HEK293 (cell line): ENCODE results near the gene ARHGAP4.

ENCODE experiments used
- CTCF ChIA-PET: fragments of 350-600 bp; formaldehyde crosslinking; extraction: SDS; loops from one replicate; lab custom pipeline; 2021; ENCODE audit warnings: antibody characterized with exemption; lab: Yijun Ruan, JAX
- POLR2A ChIA-PET: fragments of 300-600 bp; formaldehyde crosslinking; extraction: SDS; loops from one replicate; lab custom pipeline; 2020; ENCODE audit warnings: antibody characterized with exemption, inconsistent platforms; lab: Yijun Ruan, JAX
- H3K27ac ChIP-seq: fragments of 200-500 bp; sonication (Bioruptor generic); 2 replicates; pipeline ENCODE4 v1.5.1; 2014; ENCODE audit warnings: low read depth, low read length, control low read depth, inconsistent platforms; ENCODE audit errors: extremely low read depth
- H3K36me3 ChIP-seq, 2 experiments: fragments of 200-500 bp in 1 of 2; sonication (Bioruptor generic) in 1 of 2; 1 replicate in 1 of 2; 2 replicates in 1 of 2; pipeline ENCODE4 v1.5.1; 2014 to 2017; ENCODE audit warnings: inconsistent platforms in 2 of 2, low read length in 2 of 2; ENCODE audit not compliant: control insufficient read depth in 2 of 2, insufficient read depth in 1 of 2
- H3K4me1 ChIP-seq: fragments of 200-500 bp; sonication (Bioruptor generic); 2 replicates; pipeline ENCODE4 v1.5.1; 2014; ENCODE audit warnings: mild to moderate bottlenecking, low read length, inconsistent platforms; ENCODE audit not compliant: control insufficient read depth, insufficient read depth
- H3K4me3 ChIP-seq: 2 replicates; pipeline ENCODE4 v1.5.1; 2011; ENCODE audit warnings: low read depth, mild to moderate bottlenecking, control low read depth, low read length, moderate library complexity
- H3K9me3 ChIP-seq: fragments of 200-500 bp; sonication (Bioruptor generic); 2 replicates; pipeline ENCODE4 v1.5.1; 2014; ENCODE audit warnings: low read depth, low read length, inconsistent platforms; ENCODE audit not compliant: control insufficient read depth, insufficient read depth
- GLI4 ChIP-seq: fragments of 450-650 bp; formaldehyde crosslinking; IDR thresholded peaks from 2 replicates; pipeline ENCODE4 v1.5.1; 2016; ENCODE audit warnings: missing biosample characterization, missing genetic modification characterization
- TCF7L2 ChIP-seq: IDR thresholded peaks from 2 replicates; pipeline ENCODE4 v1.6.1; 2011; ENCODE audit warnings: low read depth, mild to moderate bottlenecking, inconsistent platforms, low read length, moderate library complexity, borderline replicate concordance
- ZBTB7A ChIP-seq: fragments of 450-650 bp; formaldehyde crosslinking; IDR thresholded peaks from 2 replicates; pipeline ENCODE4 v1.5.1; 2016; ENCODE audit warnings: low read depth, missing biosample characterization, missing genetic modification characterization
- ZNF221 ChIP-seq: fragments of 450-650 bp; formaldehyde crosslinking; IDR thresholded peaks from 2 replicates; pipeline ENCODE4 v1.5.1; 2017; ENCODE audit warnings: missing biosample characterization, missing genetic modification characterization, borderline replicate concordance
- ZNF248 ChIP-seq: fragments of 450-650 bp; formaldehyde crosslinking; IDR thresholded peaks from 2 replicates; pipeline ENCODE4 v1.5.1; 2017; ENCODE audit warnings: missing biosample characterization, missing genetic modification characterization
- ZNF37A ChIP-seq: fragments of 450-650 bp; IDR thresholded peaks from 2 replicates; pipeline ENCODE4 v1.5.1; 2018; ENCODE audit warnings: missing biosample characterization, missing genetic modification characterization
- ZNF426 ChIP-seq: fragments of 450-650 bp; formaldehyde crosslinking; IDR thresholded peaks from 2 replicates; pipeline ENCODE4 v1.5.1; 2017; ENCODE audit warnings: missing biosample characterization, missing genetic modification characterization, mild to moderate bottlenecking, inconsistent platforms, moderate library complexity
- ZNF48 ChIP-seq: fragments of 450-650 bp; formaldehyde crosslinking; IDR thresholded peaks from 2 replicates; pipeline ENCODE4 v1.5.1; 2016; ENCODE audit warnings: missing biosample characterization, missing genetic modification characterization
- ZNF624 ChIP-seq: fragments of 450-650 bp; formaldehyde crosslinking; IDR thresholded peaks from 2 replicates; pipeline ENCODE4 v1.5.1; 2017; ENCODE audit warnings: missing biosample characterization, missing genetic modification characterization
- ZNF660 ChIP-seq: fragments of 450-650 bp; IDR thresholded peaks from 2 replicates; pipeline ENCODE4 v1.5.1; 2018; ENCODE audit warnings: missing biosample characterization, mild to moderate bottlenecking, missing genetic modification characterization
- ZNF785 ChIP-seq: fragments of 450-650 bp; formaldehyde crosslinking; IDR thresholded peaks from 2 replicates; pipeline ENCODE4 v1.5.1; 2016; ENCODE audit warnings: missing biosample characterization, missing genetic modification characterization
- ZNF843 ChIP-seq: fragments of 450-650 bp; formaldehyde crosslinking; IDR thresholded peaks from 2 replicates; pipeline ENCODE4 v1.5.1; 2016; ENCODE audit warnings: missing biosample characterization, missing genetic modification characterization
- TF ChIP-seq, protein P1 (sequence below): fragments of 450-650 bp; formaldehyde crosslinking; conservative IDR thresholded peaks from 2 replicates; pipeline ENCODE4 v1.5.1; 2016; ENCODE audit warnings: low read depth, missing biosample characterization, missing genetic modification characterization
- TF ChIP-seq, protein P2 (sequence below): fragments of 450-650 bp; formaldehyde crosslinking; IDR thresholded peaks from 2 replicates; pipeline ENCODE4 v1.5.1; 2016; ENCODE audit warnings: missing biosample characterization, missing genetic modification characterization
- TF ChIP-seq, protein P3 (sequence below): fragments of 450-650 bp; formaldehyde crosslinking; IDR thresholded peaks from 2 replicates; pipeline ENCODE4 v1.5.1; 2016; ENCODE audit warnings: missing biosample characterization, missing genetic modification characterization
- TF ChIP-seq, protein P4 (sequence below): fragments of 450-650 bp; formaldehyde crosslinking; IDR thresholded peaks from 2 replicates; pipeline ENCODE4 v1.5.1; 2016; ENCODE audit warnings: missing biosample characterization, missing genetic modification characterization
- TF ChIP-seq, protein P5 (sequence below): fragments of 450-650 bp; formaldehyde crosslinking; IDR thresholded peaks from 2 replicates; pipeline ENCODE4 v1.5.1; 2016; ENCODE audit warnings: missing biosample characterization, missing genetic modification characterization

The ARHGAP4 gene

DNA sequence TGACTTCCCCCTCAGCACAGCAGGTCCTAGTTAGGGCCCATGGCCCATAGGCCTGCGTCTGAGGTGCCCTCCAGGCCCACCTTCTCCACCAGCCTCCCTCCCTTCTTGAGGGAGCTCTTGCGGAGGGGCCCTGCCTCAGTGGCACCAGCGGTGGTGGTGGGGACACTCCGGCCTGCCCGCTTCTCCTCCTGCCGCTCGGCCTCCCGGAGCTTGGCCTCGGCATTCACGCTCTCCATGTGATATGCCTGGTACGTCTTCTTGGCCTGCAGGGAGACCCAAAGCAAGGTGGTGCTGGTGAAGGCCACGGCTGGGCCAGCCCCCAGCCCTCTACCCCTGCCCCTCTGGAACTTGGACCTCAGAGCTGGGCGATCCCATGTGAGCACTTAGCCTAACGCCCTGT, 5.5 kb downstream of the ARHGAP4 start:
- Histone ChIP-seq H3K27ac (no peak overlapping the region), H3K9me3 (no peaks in the 10 kb centered on the region), H3K36me3 (no peaks in the 10 kb centered on the region), H3K4me1 (no peaks in the 10 kb centered on the region), H3K4me3 (no peak overlapping the region)
- POLR2A ChIA-PET = no interaction called here
- TF ChIP-seq, protein P1, sequence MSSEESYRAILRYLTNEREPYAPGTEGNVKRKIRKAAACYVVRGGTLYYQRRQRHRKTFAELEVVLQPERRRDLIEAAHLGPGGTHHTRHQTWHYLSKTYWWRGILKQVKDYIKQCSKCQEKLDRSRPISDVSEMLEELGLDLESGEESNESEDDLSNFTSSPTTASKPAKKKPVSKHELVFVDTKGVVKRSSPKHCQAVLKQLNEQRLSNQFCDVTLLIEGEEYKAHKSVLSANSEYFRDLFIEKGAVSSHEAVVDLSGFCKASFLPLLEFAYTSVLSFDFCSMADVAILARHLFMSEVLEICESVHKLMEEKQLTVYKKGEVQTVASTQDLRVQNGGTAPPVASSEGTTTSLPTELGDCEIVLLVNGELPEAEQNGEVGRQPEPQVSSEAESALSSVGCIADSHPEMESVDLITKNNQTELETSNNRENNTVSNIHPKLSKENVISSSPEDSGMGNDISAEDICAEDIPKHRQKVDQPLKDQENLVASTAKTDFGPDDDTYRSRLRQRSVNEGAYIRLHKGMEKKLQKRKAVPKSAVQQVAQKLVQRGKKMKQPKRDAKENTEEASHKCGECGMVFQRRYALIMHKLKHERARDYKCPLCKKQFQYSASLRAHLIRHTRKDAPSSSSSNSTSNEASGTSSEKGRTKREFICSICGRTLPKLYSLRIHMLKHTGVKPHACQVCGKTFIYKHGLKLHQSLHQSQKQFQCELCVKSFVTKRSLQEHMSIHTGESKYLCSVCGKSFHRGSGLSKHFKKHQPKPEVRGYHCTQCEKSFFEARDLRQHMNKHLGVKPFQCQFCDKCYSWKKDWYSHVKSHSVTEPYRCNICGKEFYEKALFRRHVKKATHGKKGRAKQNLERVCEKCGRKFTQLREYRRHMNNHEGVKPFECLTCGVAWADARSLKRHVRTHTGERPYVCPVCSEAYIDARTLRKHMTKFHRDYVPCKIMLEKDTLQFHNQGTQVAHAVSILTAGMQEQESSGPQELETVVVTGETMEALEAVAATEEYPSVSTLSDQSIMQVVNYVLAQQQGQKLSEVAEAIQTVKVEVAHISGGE = no peak
- TF ChIP-seq ZNF248 = no peak
- no peak for TF ChIP-seq ZNF37A
- no peak for TF ChIP-seq ZNF660
- TF ChIP-seq ZNF48 (tag by site-specific recombination) = no peak
- TF ChIP-seq ZNF221 (tag by site-specific recombination) = no peak
- no peak for TF ChIP-seq ZNF624 (tag by site-specific recombination)
- no peak for TF ChIP-seq ZBTB7A (tag by site-specific recombination)
- no peak for TF ChIP-seq TCF7L2
- TF ChIP-seq, protein P2, sequence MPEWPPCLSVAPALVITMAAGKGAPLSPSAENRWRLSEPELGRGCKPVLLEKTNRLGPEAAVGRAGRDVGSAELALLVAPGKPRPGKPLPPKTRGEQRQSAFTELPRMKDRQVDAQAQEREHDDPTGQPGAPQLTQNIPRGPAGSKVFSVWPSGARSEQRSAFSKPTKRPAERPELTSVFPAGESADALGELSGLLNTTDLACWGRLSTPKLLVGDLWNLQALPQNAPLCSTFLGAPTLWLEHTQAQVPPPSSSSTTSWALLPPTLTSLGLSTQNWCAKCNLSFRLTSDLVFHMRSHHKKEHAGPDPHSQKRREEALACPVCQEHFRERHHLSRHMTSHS (tag by site-specific recombination) = no peak
- TF ChIP-seq, protein P3, sequence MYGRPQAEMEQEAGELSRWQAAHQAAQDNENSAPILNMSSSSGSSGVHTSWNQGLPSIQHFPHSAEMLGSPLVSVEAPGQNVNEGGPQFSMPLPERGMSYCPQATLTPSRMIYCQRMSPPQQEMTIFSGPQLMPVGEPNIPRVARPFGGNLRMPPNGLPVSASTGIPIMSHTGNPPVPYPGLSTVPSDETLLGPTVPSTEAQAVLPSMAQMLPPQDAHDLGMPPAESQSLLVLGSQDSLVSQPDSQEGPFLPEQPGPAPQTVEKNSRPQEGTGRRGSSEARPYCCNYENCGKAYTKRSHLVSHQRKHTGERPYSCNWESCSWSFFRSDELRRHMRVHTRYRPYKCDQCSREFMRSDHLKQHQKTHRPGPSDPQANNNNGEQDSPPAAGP (tag by site-specific recombination) = no peak
- TF ChIP-seq, protein P4, sequence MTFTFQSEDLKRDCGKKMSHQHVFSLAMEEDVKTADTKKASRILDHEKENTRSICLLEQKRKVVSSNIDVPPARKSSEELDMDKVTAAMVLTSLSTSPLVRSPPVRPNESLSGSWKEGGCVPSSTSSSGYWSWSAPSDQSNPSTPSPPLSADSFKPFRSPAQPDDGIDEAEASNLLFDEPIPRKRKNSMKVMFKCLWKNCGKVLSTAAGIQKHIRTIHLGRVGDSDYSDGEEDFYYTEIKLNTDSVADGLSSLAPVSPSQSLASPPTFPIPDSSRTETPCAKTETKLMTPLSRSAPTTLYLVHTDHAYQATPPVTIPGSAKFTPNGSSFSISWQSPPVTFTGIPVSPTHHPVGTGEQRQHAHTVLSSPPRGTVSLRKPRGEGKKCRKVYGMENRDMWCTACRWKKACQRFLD (tag by site-specific recombination) = no peak
- TF ChIP-seq GLI4 (tag by site-specific recombination) = no peak
- TF ChIP-seq ZNF426 (tag by site-specific recombination) = no peak
- TF ChIP-seq, protein P5, sequence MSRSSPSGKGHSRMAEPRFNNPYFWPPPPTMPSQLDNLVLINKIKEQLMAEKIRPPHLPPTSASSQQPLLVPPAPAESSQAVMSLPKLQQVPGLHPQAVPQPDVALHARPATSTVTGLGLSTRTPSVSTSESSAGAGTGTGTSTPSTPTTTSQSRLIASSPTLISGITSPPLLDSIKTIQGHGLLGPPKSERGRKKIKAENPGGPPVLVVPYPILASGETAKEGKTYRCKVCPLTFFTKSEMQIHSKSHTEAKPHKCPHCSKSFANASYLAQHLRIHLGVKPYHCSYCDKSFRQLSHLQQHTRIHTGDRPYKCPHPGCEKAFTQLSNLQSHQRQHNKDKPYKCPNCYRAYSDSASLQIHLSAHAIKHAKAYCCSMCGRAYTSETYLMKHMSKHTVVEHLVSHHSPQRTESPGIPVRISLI = no peak
- CTCF ChIA-PET = interaction anchor here (0.7 to 9.1 kb wide), 2 partner anchors 28 to 84 kb away, joined by 3 to 168 read pairs; partner anchors contain the start of gene RENBP

DNA sequence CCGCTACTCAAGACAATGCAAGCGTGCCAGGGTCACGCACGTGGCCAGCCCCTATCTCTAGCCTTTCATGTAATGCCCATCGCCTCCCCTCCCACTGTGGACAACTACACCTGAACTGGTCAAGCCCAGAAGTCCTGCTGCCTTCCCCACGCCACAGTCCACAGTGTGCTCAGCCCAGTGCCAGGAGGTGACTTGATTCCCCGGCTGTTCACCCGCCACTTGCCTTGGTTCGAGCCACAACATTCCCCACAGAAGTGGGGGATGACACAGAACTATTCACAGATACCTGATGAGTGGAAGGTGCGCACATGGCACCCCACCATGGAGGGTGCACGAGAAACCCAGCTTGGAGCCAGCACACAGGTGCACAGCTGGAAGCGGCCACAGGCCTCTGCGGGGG, 6.8 kb downstream of the ARHGAP4 start:
- ChIA-PET CTCF (interaction anchor here (0.6 to 9.1 kb wide), 2 partner anchors 30 to 888 kb away, joined by 8 to 168 read pairs; partner anchors contain the start of gene RENBP), POLR2A (no interaction called here)
- no peaks in the 10 kb centered on the region for H3K9me3 ChIP-seq
- TF ChIP-seq ZNF785 (tag by site-specific recombination) = no peak
- no peak for TF ChIP-seq ZNF843
- TF ChIP-seq, all 188 proteins: peak for 0
- Histone ChIP-seq H3K36me3 (no peaks in the 10 kb centered on the region), H3K4me1 (no peaks in the 10 kb centered on the region), H3K27ac (no peak overlapping the region), H3K4me3 (no peak overlapping the region)
